ENCODE measurements around the gene GOLGA8J. TPM values are rescaled to one million over a fixed set of nuclear protein-coding genes. Genes with fewer than 3 reads are reported as not detected.
"Not testable (repeated sequence)": the region's sequence is repeated elsewhere in the genome, so short reads cannot be mapped to it uniquely, and the experiment has no call there.

GOLGA8J gene
- total and polyA plus RNA-seq, 10 of the 15 experiments (the other 5 are each of a cell fraction or from before 2014, with no cell fraction given): 0.23 TPM; not detected in 9

DNA sequence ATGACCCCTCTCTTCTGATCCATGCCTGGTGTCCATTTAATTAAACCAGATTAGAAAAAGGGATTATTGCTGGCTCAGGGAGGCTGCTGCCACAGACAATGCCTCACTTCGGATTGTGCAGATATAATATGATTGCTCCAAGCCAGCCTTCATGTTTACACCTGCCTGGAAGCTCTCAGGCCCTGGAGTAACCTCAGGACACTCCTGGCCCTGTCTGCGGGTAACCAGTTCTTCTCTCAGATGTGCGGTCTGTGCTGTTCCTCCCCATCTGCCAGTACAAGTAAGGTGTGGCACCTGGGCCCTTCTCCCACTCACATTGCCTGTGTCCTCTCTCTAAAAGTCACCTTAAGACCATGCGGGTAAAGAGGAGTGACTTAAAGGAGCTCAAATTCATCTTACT is 8.8 kb upstream of the GOLGA8J start:
- no peak for DNase-seq (ENCODE audit: low read depth, low spot score)
- 45% methylated on average over 4 of the region's 4 CpGs for WGBS (ENCODE audit: insufficient coverage, insufficient replicate concordance, low lambda C conversion rate, missing lambda C conversion rate)
- intact Hi-C loops (cut with micrococcal nuclease; ENCODE audit: unreplicated experiment) (loop anchor here (10.0 kb wide), 1 partner anchor 329 kb away; no protein-coding TSS in a partner anchor), in situ Hi-C loops (cut with MboI) (loop anchor here (25.0 kb wide), 1 partner anchor 962 kb away; no protein-coding TSS in a partner anchor)
- Histone ChIP-seq H3K4me1 (ENCODE audit: control insufficient read depth, insufficient read depth, low read length) (no peaks in the 10 kb centered on the region), H3K4me3 (no peak overlapping the region), H3K27me3 (replicated peaks in 1 of 2; ENCODE audit: control insufficient read depth in 2 of 2, insufficient read depth in 2 of 2, low read length in 1 of 2) (no peaks in the 10 kb centered on the region), H3K79me2 (ENCODE audit: control insufficient read depth, insufficient read depth, low read length) (no peaks in the 10 kb centered on the region), H2AFZ (ENCODE audit: control insufficient read depth, low read depth, low read length) (no peak overlapping the region), H3K4me2 (ENCODE audit: control insufficient read depth, insufficient read depth) (no peak overlapping the region), H4K20me1 (ENCODE audit: control insufficient read depth, insufficient read depth) (no peaks in the 10 kb centered on the region), H3K9me3 (replicated peaks; ENCODE audit: control insufficient read depth, insufficient read depth, low read length) (no peaks in the 10 kb centered on the region), H3K27ac (ENCODE audit: control insufficient read depth, insufficient read depth) (no peak overlapping the region), H3K9ac (ENCODE audit: control insufficient read depth, insufficient read depth, low read length) (no peak overlapping the region), H3K36me3 (ENCODE audit: control insufficient read depth in 2 of 2, insufficient read depth in 2 of 2, low read length in 1 of 2) (no peaks in the 10 kb centered on the region)
- SMC1A ChIA-PET (ENCODE audit: uncharacterized antibody, unreplicated experiment): interaction anchor here (2.0 kb wide), 1 partner anchor 327 kb away, joined by 7 read pairs; no protein-coding TSS in a partner anchor
- CTCF ChIA-PET: interaction anchor here (2.9 kb wide), 1 partner anchor 327 kb away, joined by 10 read pairs; no protein-coding TSS in a partner anchor
- RAD21 ChIA-PET (ENCODE audit: unreplicated experiment): interaction anchor here (1.3 kb wide), 1 partner anchor 972 kb away, joined by 3 read pairs; no protein-coding TSS in a partner anchor
- no peak for ATAC-seq
- no TSS peak for BruUV-seq (replicated peaks)
- FAIRE-seq: no peak
- TF ChIP-seq STAT3 (IDR thresholded peaks at IDR 0.05; ENCODE audit: low read depth, low read length) (no peak), STAT1 (conservative IDR thresholded peaks at IDR 0.05) (no peak), PML (IDR thresholded peaks at IDR 0.05; ENCODE audit: low read length) (no peak), YBX1 (IDR thresholded peaks at IDR 0.05) (no peak), POLR2AphosphoS5 (IDR thresholded peaks at IDR 0.05; ENCODE audit: low read length) (no peak)
- TF ChIP-seq, protein P1, sequence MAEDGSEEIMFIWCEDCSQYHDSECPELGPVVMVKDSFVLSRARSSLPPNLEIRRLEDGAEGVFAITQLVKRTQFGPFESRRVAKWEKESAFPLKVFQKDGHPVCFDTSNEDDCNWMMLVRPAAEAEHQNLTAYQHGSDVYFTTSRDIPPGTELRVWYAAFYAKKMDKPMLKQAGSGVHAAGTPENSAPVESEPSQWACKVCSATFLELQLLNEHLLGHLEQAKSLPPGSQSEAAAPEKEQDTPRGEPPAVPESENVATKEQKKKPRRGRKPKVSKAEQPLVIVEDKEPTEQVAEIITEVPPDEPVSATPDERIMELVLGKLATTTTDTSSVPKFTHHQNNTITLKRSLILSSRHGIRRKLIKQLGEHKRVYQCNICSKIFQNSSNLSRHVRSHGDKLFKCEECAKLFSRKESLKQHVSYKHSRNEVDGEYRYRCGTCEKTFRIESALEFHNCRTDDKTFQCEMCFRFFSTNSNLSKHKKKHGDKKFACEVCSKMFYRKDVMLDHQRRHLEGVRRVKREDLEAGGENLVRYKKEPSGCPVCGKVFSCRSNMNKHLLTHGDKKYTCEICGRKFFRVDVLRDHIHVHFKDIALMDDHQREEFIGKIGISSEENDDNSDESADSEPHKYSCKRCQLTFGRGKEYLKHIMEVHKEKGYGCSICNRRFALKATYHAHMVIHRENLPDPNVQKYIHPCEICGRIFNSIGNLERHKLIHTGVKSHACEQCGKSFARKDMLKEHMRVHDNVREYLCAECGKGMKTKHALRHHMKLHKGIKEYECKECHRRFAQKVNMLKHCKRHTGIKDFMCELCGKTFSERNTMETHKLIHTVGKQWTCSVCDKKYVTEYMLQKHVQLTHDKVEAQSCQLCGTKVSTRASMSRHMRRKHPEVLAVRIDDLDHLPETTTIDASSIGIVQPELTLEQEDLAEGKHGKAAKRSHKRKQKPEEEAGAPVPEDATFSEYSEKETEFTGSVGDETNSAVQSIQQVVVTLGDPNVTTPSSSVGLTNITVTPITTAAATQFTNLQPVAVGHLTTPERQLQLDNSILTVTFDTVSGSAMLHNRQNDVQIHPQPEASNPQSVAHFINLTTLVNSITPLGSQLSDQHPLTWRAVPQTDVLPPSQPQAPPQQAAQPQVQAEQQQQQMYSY (CRISPR knock-in tag; IDR thresholded peaks at IDR 0.05): no peak
- TF ChIP-seq, protein P2, sequence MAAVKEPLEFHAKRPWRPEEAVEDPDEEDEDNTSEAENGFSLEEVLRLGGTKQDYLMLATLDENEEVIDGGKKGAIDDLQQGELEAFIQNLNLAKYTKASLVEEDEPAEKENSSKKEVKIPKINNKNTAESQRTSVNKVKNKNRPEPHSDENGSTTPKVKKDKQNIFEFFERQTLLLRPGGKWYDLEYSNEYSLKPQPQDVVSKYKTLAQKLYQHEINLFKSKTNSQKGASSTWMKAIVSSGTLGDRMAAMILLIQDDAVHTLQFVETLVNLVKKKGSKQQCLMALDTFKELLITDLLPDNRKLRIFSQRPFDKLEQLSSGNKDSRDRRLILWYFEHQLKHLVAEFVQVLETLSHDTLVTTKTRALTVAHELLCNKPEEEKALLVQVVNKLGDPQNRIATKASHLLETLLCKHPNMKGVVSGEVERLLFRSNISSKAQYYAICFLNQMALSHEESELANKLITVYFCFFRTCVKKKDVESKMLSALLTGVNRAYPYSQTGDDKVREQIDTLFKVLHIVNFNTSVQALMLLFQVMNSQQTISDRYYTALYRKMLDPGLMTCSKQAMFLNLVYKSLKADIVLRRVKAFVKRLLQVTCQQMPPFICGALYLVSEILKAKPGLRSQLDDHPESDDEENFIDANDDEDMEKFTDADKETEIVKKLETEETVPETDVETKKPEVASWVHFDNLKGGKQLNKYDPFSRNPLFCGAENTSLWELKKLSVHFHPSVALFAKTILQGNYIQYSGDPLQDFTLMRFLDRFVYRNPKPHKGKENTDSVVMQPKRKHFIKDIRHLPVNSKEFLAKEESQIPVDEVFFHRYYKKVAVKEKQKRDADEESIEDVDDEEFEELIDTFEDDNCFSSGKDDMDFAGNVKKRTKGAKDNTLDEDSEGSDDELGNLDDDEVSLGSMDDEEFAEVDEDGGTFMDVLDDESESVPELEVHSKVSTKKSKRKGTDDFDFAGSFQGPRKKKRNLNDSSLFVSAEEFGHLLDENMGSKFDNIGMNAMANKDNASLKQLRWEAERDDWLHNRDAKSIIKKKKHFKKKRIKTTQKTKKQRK (IDR thresholded peaks at IDR 0.05; ENCODE audit: low read depth, low read length): no peak
- POLR2A ChIA-PET: no interaction called here

DNA sequence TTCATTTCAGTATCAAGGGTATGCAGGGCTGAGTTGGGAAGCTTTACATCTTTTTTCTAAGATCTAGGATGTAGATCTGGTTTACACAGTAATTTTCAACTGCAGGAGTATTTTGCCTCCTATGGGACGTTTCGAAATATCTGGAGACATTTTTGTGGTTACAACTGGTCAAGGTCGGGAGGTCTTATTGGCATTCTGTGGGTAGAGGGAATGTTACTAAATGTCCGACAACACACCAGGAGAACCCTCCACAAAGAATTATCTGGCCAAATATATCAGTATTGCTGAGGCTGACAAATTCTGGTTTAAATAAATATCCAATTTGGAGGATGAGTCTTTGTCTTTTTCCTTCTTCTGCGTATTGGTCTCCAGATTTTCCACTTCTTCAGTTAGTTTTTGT is 1.9 kb upstream of the GOLGA8J start:
- BruUV-seq (replicated peaks); SMC1A ChIA-PET (ENCODE audit: uncharacterized antibody, unreplicated experiment); in situ Hi-C loops (cut with MboI); ATAC-seq; H3K9ac ChIP-seq (ENCODE audit: control insufficient read depth, insufficient read depth, low read length); H3K36me3 ChIP-seq (ENCODE audit: control insufficient read depth in 2 of 2, insufficient read depth in 2 of 2, low read length in 1 of 2); H3K27me3 ChIP-seq (replicated peaks in 1 of 2; ENCODE audit: control insufficient read depth in 2 of 2, insufficient read depth in 2 of 2, low read length in 1 of 2); FAIRE-seq; H4K20me1 ChIP-seq (ENCODE audit: control insufficient read depth, insufficient read depth); H3K4me2 ChIP-seq (ENCODE audit: control insufficient read depth, insufficient read depth); H3K4me1 ChIP-seq (ENCODE audit: control insufficient read depth, insufficient read depth, low read length); H3K27ac ChIP-seq (ENCODE audit: control insufficient read depth, insufficient read depth); CTCF ChIA-PET; RAD21 ChIA-PET (ENCODE audit: unreplicated experiment); H3K4me3 ChIP-seq; H3K79me2 ChIP-seq (ENCODE audit: control insufficient read depth, insufficient read depth, low read length); DNase-seq (ENCODE audit: low read depth, low spot score); H2AFZ ChIP-seq (ENCODE audit: control insufficient read depth, low read depth, low read length); H3K9me3 ChIP-seq (replicated peaks; ENCODE audit: control insufficient read depth, insufficient read depth, low read length); intact Hi-C loops (cut with micrococcal nuclease; ENCODE audit: unreplicated experiment): not testable (repeated sequence)
- POLR2A ChIA-PET: interaction anchor here (0.6 kb wide), 1 partner anchor 255 kb away, joined by 3 read pairs; no protein-coding TSS in a partner anchor
- 30% methylated on average over 5 of the region's 5 CpGs for WGBS (ENCODE audit: insufficient coverage, insufficient replicate concordance, low lambda C conversion rate, missing lambda C conversion rate)

All from GM12878 (cell line).